ENCODE data around the gene USP46.

GRCh38 chr4:52566136-52567031, 92.7 kb downstream of the USP46 start:
- TF ChIP-seq CTCF (IDR thresholded peaks at IDR 0.05): no peak
- no peak for TF ChIP-seq POLR2A (IDR thresholded peaks at IDR 0.05)
